Measurements from ENCODE around the gene RHAG. TPM values are rescaled to one million over a fixed set of nuclear protein-coding genes. Genes with fewer than 3 reads are reported as not detected.

The RHAG gene
- total and polyA plus RNA-seq, 2 of the 8 experiments (the other 6 are each of a cell fraction or from before 2014, with no cell fraction given) = not detected

- no peak for TF ChIP-seq RXRA (IDR thresholded peaks at IDR 0.05; ENCODE audit: insufficient read depth, low read depth, low read length)
- no peak for TF ChIP-seq BACH1 (IDR thresholded peaks at IDR 0.05; ENCODE audit: low read length)
- TF ChIP-seq TEAD4 (IDR thresholded peaks at IDR 0.05; ENCODE audit: low read depth, low read length) = peak; percentile 24; the same call in 1 of the 2 replicates
- 0 out of 2 replicates have a peak, but pooled peaks have one; percentile 7 for TF ChIP-seq SRF (IDR thresholded peaks at IDR 0.05; ENCODE audit: low read depth, low read length)
- TF ChIP-seq RNF2 (IDR thresholded peaks at IDR 0.05; ENCODE audit: borderline replicate concordance, low read depth, low read length, missing control alignments, poor library complexity, severe bottlenecking) = no peak
- H3K14ac ChIP-seq (ENCODE audit: insufficient read length) = no peak overlapping the region
- 0 out of 2 replicates have a peak overlapping the region, but pooled peaks have one; percentile 63 for H2BK12ac ChIP-seq (ENCODE audit: low read depth, low read length)
- H3K79me2 ChIP-seq (ENCODE audit: control insufficient read depth in 1 of 2, insufficient read depth in 2 of 2, low read length in 2 of 2) = no peaks in the 10 kb centered on the region
- 0 out of 2 replicates have a peak overlapping the region, but pooled peaks have one; percentile 75 for H2BK5ac ChIP-seq (ENCODE audit: low read depth, low read length)
- ChIA-PET POLR2A (ENCODE audit: partially characterized antibody) (no interaction called here), CTCF (ENCODE audit: partially characterized antibody) (interaction anchor here (0.9 kb wide), 1 partner anchor 181 kb away, joined by 3 read pairs; no protein-coding TSS in a partner anchor)
- no peak overlapping the region for H3K18ac ChIP-seq (ENCODE audit: extremely low read depth, low read length)
- no peak overlapping the region for H2BK120ac ChIP-seq (replicated peaks; ENCODE audit: low read depth, low read length)
- peaks cover 0 to 9% (median 3%) of the 10 kb centered on the region in 4 experiments; a peak in 2 of 7 replicates for H3K4me1 ChIP-seq (replicated peaks in 1 of 4; ENCODE audit: control insufficient read depth in 3 of 4, insufficient read depth in 4 of 4, low read length in 3 of 4)
- H3K4me2 ChIP-seq (ENCODE audit: insufficient read depth in 1 of 2, low read depth in 2 of 2, low read length in 2 of 2) = no peak overlapping the region
- FAIRE-seq (no peak), DNase-seq (ENCODE audit: low read depth in 1 of 2, low spot score in 2 of 2) (no peak)
- H2AFZ ChIP-seq (ENCODE audit: low read length) = 0 out of 2 replicates have a peak overlapping the region, but pooled peaks have one; percentile 33
- no peaks in the 10 kb centered on the region for H3K36me3 ChIP-seq (ENCODE audit: control insufficient read depth in 2 of 4, insufficient read depth in 4 of 4, low read length in 3 of 4)
- no peak overlapping the region for H2BK15ac ChIP-seq (ENCODE audit: low read length)
- no peak overlapping the region for H3K56ac ChIP-seq (replicated peaks; ENCODE audit: insufficient read length, low read depth, low read length)
- H3K23me2 ChIP-seq (ENCODE audit: low read depth, low read length) = peaks cover 3% of the 10 kb centered on the region; the same call in 1 of the 2 replicates
- H2BK20ac ChIP-seq (ENCODE audit: low read length) = no peak overlapping the region
- H4K8ac ChIP-seq (ENCODE audit: extremely low read depth, insufficient read depth, low read length) = no peak overlapping the region
- H3K9me3 ChIP-seq (ENCODE audit: insufficient read depth in 2 of 2, low read depth in 1 of 2, low read length in 1 of 2) = no peaks in the 10 kb centered on the region
- no peaks in the 10 kb centered on the region for H4K20me1 ChIP-seq (replicated peaks in 1 of 2; ENCODE audit: control insufficient read depth in 1 of 2, insufficient read depth in 2 of 2, low read length in 2 of 2)
- no peak overlapping the region for H4K91ac ChIP-seq (replicated peaks; ENCODE audit: insufficient read length, low read length)
- H3K23ac ChIP-seq (ENCODE audit: insufficient read length) = no peak overlapping the region
- H3K4ac ChIP-seq (replicated peaks; ENCODE audit: insufficient read length, low read depth, low read length) = no peak overlapping the region
- no peak overlapping the region for H4K5ac ChIP-seq (ENCODE audit: insufficient read length, low read depth, low read length)
- no peaks in the 10 kb centered on the region for H3K27me3 ChIP-seq (replicated peaks in 1 of 4; ENCODE audit: control insufficient read depth in 3 of 4, extremely low read depth in 1 of 4, insufficient read depth in 3 of 4, low read length in 3 of 4)
- H3K79me1 ChIP-seq (ENCODE audit: low read depth, low read length) = no peaks in the 10 kb centered on the region
- no peak overlapping the region for H3K4me3 ChIP-seq (ENCODE audit: extremely low read depth in 1 of 4, insufficient read depth in 2 of 4, low read depth in 3 of 4, low read length in 4 of 4)
- no peak overlapping the region for H2AK5ac ChIP-seq (ENCODE audit: low read depth, low read length)
- H3K27ac ChIP-seq (ENCODE audit: low read depth, low read length) = no peak overlapping the region
- no peak overlapping the region for H3K9ac ChIP-seq (replicated peaks in 1 of 4; ENCODE audit: extremely low read depth in 1 of 4, low read depth in 3 of 4, low read length in 3 of 4)
Observed at GRCh38 chr6:49668083-49668511, 31.5 kb upstream of the RHAG start.
